GM19238 (cell line): ENCODE measurements around the gene SEMA4G.

ENCODE experiments used
- DNase-seq: peaks from one replicate; pipeline ENCODE4 v3.0.0; 2011; ENCODE audit warnings: low spot score; ENCODE audit not compliant: insufficient read length

Gene SEMA4G

DNA sequence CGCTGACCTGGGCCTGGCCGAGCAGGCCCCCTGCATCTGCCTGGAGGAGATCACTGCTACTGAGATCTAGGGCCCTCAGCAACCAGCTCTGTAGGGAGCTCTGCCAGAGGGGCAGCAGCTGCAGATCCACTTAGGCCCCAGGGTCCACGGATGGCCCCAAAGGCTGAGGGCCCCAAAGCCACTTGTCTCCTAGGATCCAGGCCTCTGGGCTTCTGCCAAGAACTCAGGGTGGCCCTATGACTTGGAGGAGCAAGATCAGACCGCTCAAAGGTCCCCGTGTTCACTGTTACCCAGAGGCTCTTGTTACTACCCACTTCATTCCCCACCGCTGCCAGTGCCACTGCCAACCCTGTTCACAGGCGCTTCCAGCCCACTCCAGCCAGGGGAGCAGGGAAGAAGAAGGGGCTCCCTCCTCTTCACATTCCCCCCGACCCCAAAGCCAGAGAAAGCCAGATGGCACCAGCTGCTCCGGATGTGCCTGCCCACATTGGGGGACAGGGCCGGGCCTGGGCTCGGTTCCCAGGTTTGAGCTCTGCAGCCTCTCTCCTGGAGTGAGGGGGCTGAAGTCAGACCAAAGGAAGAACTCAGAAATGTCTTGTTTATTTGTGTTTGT is 37.9 kb downstream of the SEMA4G start:
- no peak for DNase-seq

- no peak for DNase-seq
These were observed 38.9 kb downstream of the SEMA4G start for GRCh38 chr10:101007915-101008822.

DNA sequence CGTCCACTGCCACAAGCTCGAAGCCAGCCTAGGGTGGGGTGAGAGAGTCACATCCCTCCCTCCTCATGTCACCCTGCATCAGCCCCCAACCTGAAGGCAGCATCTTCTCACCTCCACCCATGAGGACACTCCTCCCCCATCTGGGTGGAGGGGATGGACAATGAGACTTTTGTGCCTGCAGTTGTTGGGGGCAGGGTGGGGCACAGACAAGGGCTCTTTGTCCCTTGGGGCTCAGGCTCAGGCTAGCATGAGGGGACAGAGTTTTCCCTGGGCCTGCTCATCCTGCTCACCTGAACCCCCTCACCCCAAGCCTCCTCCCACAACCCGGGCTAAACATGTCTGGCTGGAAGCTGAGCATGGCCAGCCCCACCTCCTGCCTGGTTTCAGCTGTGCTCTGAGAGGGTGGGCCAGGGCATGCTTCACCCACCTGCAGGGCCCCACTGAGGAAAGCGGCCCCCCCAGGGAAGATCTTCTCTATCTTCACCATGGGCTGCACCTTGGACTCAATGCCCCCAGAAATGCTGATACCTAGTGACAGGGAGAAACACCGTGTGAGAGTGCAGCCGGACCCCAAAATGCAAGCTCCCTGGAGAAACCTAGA is 39.6 kb downstream of the SEMA4G start:
- DNase-seq: no peak

DNA sequence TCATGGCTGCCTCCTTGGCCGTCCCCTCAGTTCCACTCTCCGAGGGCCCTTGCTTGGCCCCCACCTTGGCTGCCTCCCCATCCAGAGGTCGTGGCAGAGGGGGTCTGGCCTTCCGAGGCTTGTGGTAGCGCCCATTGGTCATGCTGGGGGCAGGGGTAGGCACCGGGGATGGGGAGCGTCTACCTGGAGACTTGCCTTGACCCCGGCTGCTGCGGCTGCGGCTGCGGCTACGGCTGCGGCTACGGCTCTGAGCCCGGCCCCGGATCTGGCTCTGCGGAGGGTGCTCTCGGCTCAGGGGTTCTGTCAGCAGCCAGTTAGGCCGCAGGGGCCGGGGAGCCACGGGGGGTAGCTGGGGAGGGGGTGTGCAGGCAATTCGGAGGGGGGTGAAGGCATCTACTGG is 41.0 kb downstream of the SEMA4G start:
- DNase-seq: no peak

DNA sequence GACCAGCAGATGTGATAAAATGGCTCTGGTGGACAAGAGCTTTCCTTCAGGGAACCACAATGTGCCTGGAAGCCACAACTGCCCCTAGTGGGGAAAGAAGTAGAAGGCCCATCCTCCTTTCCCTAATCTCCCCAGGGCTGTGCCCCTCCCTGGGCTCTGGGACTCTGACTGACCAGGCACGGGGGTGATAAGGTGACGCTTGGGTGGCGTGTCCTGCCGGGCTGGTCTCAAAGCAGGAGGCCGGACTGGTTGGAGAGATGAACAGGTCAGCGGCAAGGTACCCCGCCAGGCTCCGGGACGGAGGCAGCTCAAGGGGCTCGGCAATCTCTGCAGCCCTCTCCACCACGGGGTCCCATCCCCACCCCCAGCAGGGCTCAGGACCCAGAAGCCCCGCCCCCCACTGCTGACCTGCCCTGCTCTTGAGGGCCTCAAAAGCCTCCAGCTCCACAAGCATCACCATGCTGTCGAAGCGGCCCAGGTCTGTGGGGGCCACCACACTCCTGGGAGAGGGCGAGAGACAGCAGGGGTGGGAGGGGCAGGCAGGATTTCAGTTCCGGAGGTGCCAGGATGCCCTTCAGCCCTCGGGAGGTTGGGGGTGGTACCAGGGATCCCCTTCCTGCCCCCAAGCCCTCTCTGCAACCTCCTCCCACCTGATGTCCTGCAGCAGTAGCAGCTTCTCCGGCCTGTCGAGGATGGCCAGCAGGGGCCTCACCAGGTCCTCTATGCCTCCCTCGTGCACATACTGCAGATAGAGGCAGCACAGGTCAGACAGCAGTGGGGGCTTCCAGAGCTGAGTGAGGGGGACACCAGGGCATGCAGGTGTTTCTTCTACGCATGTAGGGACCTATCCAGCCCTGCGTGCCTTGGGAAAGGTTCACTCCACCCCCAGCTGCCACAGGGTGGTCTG is 42.5 kb downstream of the SEMA4G start:
- DNase-seq: no peak

GRCh38 chr10:101012525-101013364 is 43.4 kb downstream of the SEMA4G start:
- peak; percentile 85 for DNase-seq

DNA sequence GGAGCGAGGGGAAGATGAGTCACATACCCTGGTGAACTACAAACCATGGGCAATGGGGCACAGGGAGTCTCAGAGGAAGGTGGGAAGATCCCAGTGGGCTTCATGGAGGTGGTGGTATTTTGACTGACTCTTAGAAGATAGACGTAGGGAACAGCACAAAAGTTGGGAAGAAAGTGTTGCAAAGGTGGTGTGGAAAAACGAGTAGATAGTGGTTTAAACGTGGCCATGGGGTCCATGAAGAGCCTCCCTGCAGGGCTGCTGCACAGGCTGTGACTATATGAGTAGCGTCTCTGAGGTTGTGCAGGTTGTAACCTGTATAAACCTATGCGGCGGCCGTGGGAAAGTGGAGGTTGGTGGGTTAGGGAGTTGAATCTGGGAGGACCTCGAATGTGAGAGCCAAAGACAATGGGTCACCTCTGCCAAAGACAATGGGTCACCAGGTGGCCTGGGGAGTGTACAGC is 44.1 kb downstream of the SEMA4G start:
- no peak for DNase-seq

DNA sequence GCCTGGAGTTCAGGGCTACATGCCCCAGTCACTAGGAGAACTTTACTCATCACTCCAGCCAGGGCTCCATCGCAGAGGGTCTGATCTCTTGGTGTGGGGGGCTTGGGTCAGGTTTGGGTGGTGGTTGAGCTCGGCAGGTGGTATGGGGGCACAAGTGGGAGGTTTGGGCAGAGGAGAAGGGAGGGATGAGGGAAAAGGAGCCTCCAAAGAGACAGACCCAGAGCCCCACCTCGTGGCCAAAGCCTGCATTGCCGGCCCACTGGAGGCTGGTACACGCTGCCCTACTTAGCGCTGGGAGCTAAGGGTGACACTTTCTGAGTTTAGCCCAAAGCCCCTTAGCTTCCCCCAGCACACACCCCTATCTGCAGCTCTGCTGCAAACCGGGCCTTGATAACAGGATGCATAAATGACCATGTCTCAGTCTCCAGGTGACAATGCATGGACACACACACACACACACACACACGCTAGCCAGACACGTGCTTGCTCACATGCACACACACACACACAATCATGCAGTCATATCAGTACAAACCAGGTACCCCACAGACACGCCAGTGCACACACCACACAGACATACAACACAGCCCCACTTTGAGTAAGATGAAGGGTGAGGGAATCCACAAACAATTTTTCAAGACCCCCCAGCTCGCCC is 45.1 kb downstream of the SEMA4G start:
- peak; percentile 79 for DNase-seq

GRCh38 chr10:101014966-101015581 is 45.8 kb downstream of the SEMA4G start:
- no peak for DNase-seq

DNA sequence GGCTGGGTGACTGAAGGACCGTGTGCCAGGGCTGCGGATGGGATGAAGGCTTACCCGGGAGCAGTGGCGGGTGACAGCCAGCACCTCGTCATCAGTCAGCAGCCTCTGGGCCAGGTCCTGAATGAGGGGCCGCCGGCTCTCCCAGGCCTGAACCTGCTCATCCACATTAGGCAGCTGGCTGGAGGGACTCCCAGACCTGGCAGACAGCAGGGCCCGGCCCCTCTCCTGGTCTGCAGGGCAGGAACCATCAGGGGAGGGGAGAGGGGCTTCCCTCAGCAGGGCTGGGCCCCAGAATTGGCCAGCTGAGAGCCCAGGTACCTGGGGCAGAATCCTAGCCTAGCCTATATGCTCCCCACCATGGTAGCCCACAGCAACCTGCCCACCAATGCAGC is 46.3 kb downstream of the SEMA4G start:
- no peak for DNase-seq

GRCh38 chr10:101016814-101017213 is 47.5 kb downstream of the SEMA4G start:
- DNase-seq: no peak

- no peak for DNase-seq
These were observed 48.9 kb downstream of the SEMA4G start for GRCh38 chr10:101018118-101018599.

DNA sequence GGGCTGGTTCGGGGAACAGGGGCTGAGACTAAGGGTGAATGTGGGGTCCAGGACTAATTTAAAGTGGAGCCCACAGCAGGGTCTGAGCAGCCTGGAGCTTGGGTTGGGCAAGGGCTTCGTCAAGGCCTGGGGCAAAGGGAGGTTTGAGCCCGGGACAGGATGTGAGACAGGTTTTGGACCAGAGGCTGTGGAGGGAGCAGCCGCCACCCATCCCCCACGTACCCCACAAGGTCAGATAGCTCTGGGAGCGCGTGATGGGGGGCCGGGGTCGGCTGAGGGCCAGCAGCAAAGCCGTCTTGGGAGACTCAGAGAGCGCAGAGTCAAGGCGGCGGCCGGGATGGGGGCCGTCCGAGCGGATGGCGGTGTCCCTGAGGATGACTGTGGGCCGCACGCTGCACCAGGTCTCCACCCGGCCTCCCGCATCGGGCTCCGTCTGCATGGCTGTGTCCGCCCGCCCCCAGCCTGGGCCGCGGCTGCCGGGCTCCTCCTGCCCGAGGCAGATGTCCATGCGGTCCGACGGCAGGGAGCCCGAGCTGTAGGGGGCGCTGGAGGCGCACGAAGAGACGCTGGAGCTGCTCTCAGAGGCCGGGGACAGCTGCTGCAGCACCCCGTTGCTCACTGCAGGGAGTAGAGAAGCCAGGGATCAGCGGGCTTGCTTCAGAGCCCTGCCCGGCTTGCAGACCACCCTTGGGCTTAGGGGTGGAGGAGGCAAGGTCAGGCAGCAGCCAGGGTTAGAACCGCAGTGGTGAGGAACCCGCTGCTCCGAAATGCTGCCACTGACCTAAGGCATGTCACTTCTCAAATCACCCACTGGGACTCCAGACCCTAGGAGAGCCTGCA is 49.5 kb downstream of the SEMA4G start:
- peak; percentile 67 for DNase-seq
